Muscle layer of duodenum (tissue), 2 donors: Measurements from ENCODE around the gene PTPN14.
"Not testable (repeated sequence)": the region's sequence is repeated elsewhere in the genome, so short reads cannot be mapped to it uniquely, and the experiment has no call there.

Source experiments
- H3K27ac ChIP-seq: one replicate; pipeline ENCODE4 v1.7.0; 2013; ENCODE audit warnings: mild to moderate bottlenecking, low read length
- H3K27me3 ChIP-seq: one replicate; pipeline ENCODE4 v1.7.0; 2013; ENCODE audit warnings: low read depth, mild to moderate bottlenecking, control low read depth, low read length
- H3K36me3 ChIP-seq, 2 donors: one replicate each; pipeline ENCODE4 v1.7.0; 2013; ENCODE audit warnings: low read length in 2 of 2, control low read depth in 1 of 2, mild to moderate bottlenecking in 1 of 2; ENCODE audit not compliant: insufficient read depth in 2 of 2, control insufficient read depth in 1 of 2
- H3K4me1 ChIP-seq, 2 donors: one replicate each; pipeline ENCODE4 v1.7.0; 2013; ENCODE audit warnings: low read length in 2 of 2, mild to moderate bottlenecking in 2 of 2, control low read depth in 1 of 2, moderate library complexity in 1 of 2; ENCODE audit not compliant: insufficient read depth in 2 of 2, control insufficient read depth in 1 of 2
- H3K4me3 ChIP-seq, 2 donors: one replicate each; pipeline ENCODE4 v1.7.0; 2013; ENCODE audit warnings: low read length in 2 of 2, low read depth in 1 of 2, mild to moderate bottlenecking in 1 of 2
- H3K9me3 ChIP-seq, 2 donors: one replicate each; pipeline ENCODE4 v1.7.0; 2013; ENCODE audit warnings: low read length in 2 of 2, control low read depth in 1 of 2, mild to moderate bottlenecking in 1 of 2; ENCODE audit not compliant: control insufficient read depth in 1 of 2
- donor health status: healthy.

The PTPN14 gene

GRCh38 chr1:214515544-214516433, 35.6 kb downstream of the PTPN14 start:
- Histone ChIP-seq H3K36me3 (no peaks in the 10 kb centered on the region), H3K27ac (no peak overlapping the region), H3K27me3 (no peaks in the 10 kb centered on the region), H3K4me1 (peaks cover 14 to 22% of the 10 kb centered on the region in 2 donors), H3K9me3 (no peaks in the 10 kb centered on the region), H3K4me3 (peak overlapping the region in 1 of 2 donors; percentile 22)

- H3K36me3 ChIP-seq = no peaks in the 10 kb centered on the region
- peaks cover 14 to 22% of the 10 kb centered on the region in 2 donors for H3K4me1 ChIP-seq
- peak overlapping the region in 1 of 2 donors; percentile 23 for H3K4me3 ChIP-seq
- H3K27ac ChIP-seq = no peak overlapping the region
- H3K27me3 ChIP-seq = no peaks in the 10 kb centered on the region
- no peaks in the 10 kb centered on the region for H3K9me3 ChIP-seq
Measured at GRCh38 chr1:214514819-214515383, 36.5 kb downstream of the PTPN14 start.

- Histone ChIP-seq H3K27ac (no peak overlapping the region), H3K4me1 (peaks cover 14 to 22% of the 10 kb centered on the region in 2 donors), H3K27me3 (no peaks in the 10 kb centered on the region), H3K9me3 (no peaks in the 10 kb centered on the region), H3K36me3 (no peaks in the 10 kb centered on the region), H3K4me3 (peak overlapping the region in 1 of 2 donors; percentile 23)
Measured at GRCh38 chr1:214514032-214514818, 37.2 kb downstream of the PTPN14 start.

GRCh38 chr1:214513394-214513793, 38.0 kb downstream of the PTPN14 start:
- no peaks in the 10 kb centered on the region for H3K36me3 ChIP-seq
- H3K9me3 ChIP-seq = no peaks in the 10 kb centered on the region
- no peaks in the 10 kb centered on the region for H3K27me3 ChIP-seq
- H3K4me3 ChIP-seq = no peak overlapping the region
- H3K27ac ChIP-seq = no peak overlapping the region
- peaks cover 14 to 22% of the 10 kb centered on the region in 2 donors for H3K4me1 ChIP-seq

- Histone ChIP-seq H3K36me3 (no peaks in the 10 kb centered on the region), H3K4me3 (no peak overlapping the region), H3K27ac (no peak overlapping the region), H3K9me3 (no peaks in the 10 kb centered on the region), H3K4me1 (peaks cover 14 to 22% of the 10 kb centered on the region in 2 donors), H3K27me3 (no peaks in the 10 kb centered on the region)
Measured at GRCh38 chr1:214511639-214511998, 39.8 kb downstream of the PTPN14 start.

DNA sequence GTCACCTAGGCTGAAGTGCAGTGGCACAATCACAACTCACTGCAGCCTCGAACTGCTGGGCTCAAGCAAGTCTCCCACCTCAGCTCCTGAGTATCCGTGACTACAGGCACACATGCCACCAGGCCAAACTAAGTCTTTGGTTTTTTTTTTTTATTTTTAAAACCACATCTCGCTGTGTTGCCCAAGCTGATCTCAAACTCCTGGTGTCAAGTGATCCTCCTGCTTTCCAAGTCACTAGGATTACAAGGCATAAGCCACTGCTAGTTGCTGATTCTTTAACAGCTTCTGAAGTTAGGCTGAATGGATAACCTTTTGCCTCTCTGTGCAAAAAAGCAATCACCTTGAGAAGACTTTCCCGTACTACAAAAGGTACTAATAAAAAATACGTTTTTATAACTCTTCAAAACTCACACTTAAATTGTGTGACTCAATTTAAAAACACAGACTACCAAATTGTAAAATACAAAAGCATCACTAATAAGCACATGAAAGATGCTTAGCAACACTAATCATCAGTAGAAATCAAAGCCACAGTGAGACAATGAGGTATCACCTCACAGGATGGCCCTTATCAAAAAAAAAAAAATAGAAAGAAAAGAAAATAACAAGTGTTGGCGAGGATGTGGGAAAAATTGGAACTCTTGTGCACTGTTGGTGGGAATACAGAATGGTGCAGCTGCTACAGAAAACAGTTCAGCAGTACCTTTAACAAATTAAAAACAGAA, 40.3 kb downstream of the PTPN14 start:
- no peak overlapping the region for H3K4me3 ChIP-seq
- H3K36me3 ChIP-seq = no peaks in the 10 kb centered on the region
- no peak overlapping the region for H3K27ac ChIP-seq
- H3K4me1 ChIP-seq = peaks cover 8 to 22% of the 10 kb centered on the region in 2 donors
- no peaks in the 10 kb centered on the region for H3K27me3 ChIP-seq
- no peaks in the 10 kb centered on the region for H3K9me3 ChIP-seq

GRCh38 chr1:214510477-214510876, 40.9 kb downstream of the PTPN14 start:
- no peak overlapping the region for H3K27ac ChIP-seq
- peaks cover 7 to 17% of the 10 kb centered on the region in 2 donors for H3K4me1 ChIP-seq
- H3K36me3 ChIP-seq = no peaks in the 10 kb centered on the region

DNA sequence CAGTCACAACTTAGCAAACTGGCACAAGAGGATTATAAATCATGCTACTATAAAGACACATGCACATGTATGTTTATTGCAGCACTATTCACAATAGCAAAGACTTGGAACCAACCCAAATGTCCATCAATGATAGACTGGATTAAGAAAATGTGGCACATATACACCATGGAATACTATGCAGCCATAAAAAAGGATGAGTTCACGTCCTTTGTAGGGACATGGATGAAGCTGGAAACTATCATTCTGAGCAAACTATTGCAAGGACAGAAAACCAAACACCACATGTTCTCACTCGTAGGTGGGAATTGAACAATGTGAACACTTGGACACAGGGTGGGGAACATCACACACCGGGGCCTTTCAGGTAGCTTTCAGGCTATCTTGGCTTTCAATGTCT, 41.8 kb downstream of the PTPN14 start:
- not testable (repeated sequence) for H3K27ac ChIP-seq, H3K27me3 ChIP-seq, H3K9me3 ChIP-seq, H3K4me3 ChIP-seq, H3K36me3 ChIP-seq, H3K4me1 ChIP-seq

More at GRCh38 chr1:214510477-214510876, 40.9 kb downstream of the PTPN14 start:
- Histone ChIP-seq H3K4me3 (no peak overlapping the region), H3K27me3 (no peaks in the 10 kb centered on the region), H3K9me3 (no peaks in the 10 kb centered on the region)

- Histone ChIP-seq H3K27me3 (no peaks in the 10 kb centered on the region), H3K4me3 (no peak overlapping the region), H3K36me3 (no peaks in the 10 kb centered on the region), H3K27ac (no peak overlapping the region), H3K4me1 (no peaks in the 10 kb centered on the region), H3K9me3 (no peaks in the 10 kb centered on the region)
Measured at GRCh38 chr1:214506972-214507431, 44.4 kb downstream of the PTPN14 start.

- no peaks in the 10 kb centered on the region for H3K9me3 ChIP-seq
- no peaks in the 10 kb centered on the region for H3K36me3 ChIP-seq
- no peaks in the 10 kb centered on the region for H3K27me3 ChIP-seq
- no peak overlapping the region for H3K27ac ChIP-seq
- no peak overlapping the region for H3K4me3 ChIP-seq
- peaks cover 0 to 12% of the 10 kb centered on the region in 2 donors for H3K4me1 ChIP-seq
Measured at GRCh38 chr1:214505134-214505533, 46.3 kb downstream of the PTPN14 start.
